Astrocyte (in vitro differentiated cells and primary cell): Measurements from ENCODE around the gene SLC7A5. TPM values are rescaled to one million over a fixed set of nuclear protein-coding genes. Genes with fewer than 3 reads are reported as not detected.

Experiments
- DNase-seq: peaks from one replicate; pipeline ENCODE4 v3.0.0-alpha.2; 2010; ENCODE audit warnings: low read depth
- FAIRE-seq: peaks from 2 replicates; lab custom pipeline; 2011; peaks lifted over from hg19 to GRCh38; lab: Jason Lieb, UNC
- H2AFZ ChIP-seq: 2 replicates; pipeline ENCODE4 v1.6.0; 2012; ENCODE audit warnings: low read depth, low read length, inconsistent platforms
- H3K27ac ChIP-seq: 2 replicates; pipeline ENCODE4 v1.5.1; 2011; ENCODE audit warnings: low read depth, low read length, inconsistent platforms
- H3K27me3 ChIP-seq: 2 replicates; pipeline ENCODE4 v1.6.0; 2011; ENCODE audit warnings: low read length, inconsistent platforms; ENCODE audit not compliant: insufficient read depth
- H3K36me3 ChIP-seq: 2 replicates; pipeline ENCODE4 v1.5.1; 2011; ENCODE audit warnings: low read length, inconsistent platforms; ENCODE audit not compliant: insufficient read depth
- H3K4me1 ChIP-seq: 2 replicates; pipeline ENCODE4 v1.5.1; 2011; ENCODE audit warnings: low read length, inconsistent platforms; ENCODE audit not compliant: insufficient read depth
- H3K4me2 ChIP-seq: 2 replicates; pipeline ENCODE4 v1.6.0; 2012; ENCODE audit warnings: low read length, inconsistent platforms
- H3K4me3 ChIP-seq: 2 replicates; pipeline ENCODE4 v1.5.1; 2011; ENCODE audit warnings: low read depth, mild to moderate bottlenecking, low read length, inconsistent platforms; ENCODE audit not compliant: insufficient read depth
- H3K79me2 ChIP-seq: 2 replicates; pipeline ENCODE4 v1.6.0; 2012; ENCODE audit warnings: mild to moderate bottlenecking, low read length, inconsistent platforms; ENCODE audit not compliant: insufficient read depth
- H3K9ac ChIP-seq: 2 replicates; pipeline ENCODE4 v1.6.0; 2012; ENCODE audit warnings: mild to moderate bottlenecking, low read length, inconsistent platforms
- H3K9me3 ChIP-seq: 2 replicates; pipeline ENCODE4 v1.5.1; 2012; ENCODE audit warnings: low read depth, mild to moderate bottlenecking, low read length, inconsistent platforms; ENCODE audit not compliant: insufficient read depth
- H4K20me1 ChIP-seq: 2 replicates; pipeline ENCODE4 v1.6.0; 2012; ENCODE audit warnings: low read length, inconsistent platforms; ENCODE audit not compliant: insufficient read depth
- H3K27ac Mint-ChIP-seq: one replicate; pipeline ENCODE4 v1.8.0; 2021; ENCODE audit warnings: mild to moderate bottlenecking, mixed read lengths; ENCODE audit not compliant: unreplicated experiment
- H3K27me3 Mint-ChIP-seq: one replicate; pipeline ENCODE4 v1.8.0; 2021; ENCODE audit warnings: low read depth, mixed read lengths; ENCODE audit not compliant: unreplicated experiment
- H3K36me3 Mint-ChIP-seq: one replicate; pipeline ENCODE4 v1.8.0; 2021; ENCODE audit warnings: low read depth, mixed read lengths; ENCODE audit not compliant: unreplicated experiment
- H3K4me1 Mint-ChIP-seq: one replicate; pipeline ENCODE4 v1.8.0; 2021; ENCODE audit warnings: low read depth, mixed read lengths; ENCODE audit not compliant: unreplicated experiment
- H3K4me3 Mint-ChIP-seq: one replicate; pipeline ENCODE4 v1.8.0; 2021; ENCODE audit warnings: mild to moderate bottlenecking, moderate library complexity, mixed read lengths; ENCODE audit not compliant: unreplicated experiment
- H3K9me3 Mint-ChIP-seq: one replicate; pipeline ENCODE4 v1.8.0; 2021; ENCODE audit warnings: mild to moderate bottlenecking, mixed read lengths; ENCODE audit not compliant: unreplicated experiment
- CTCF ChIP-seq: IDR thresholded peaks from 2 replicates; pipeline ENCODE4 v1.5.1; 2011; ENCODE audit warnings: low read depth, mild to moderate bottlenecking, inconsistent platforms, low read length, moderate library complexity; ENCODE audit not compliant: insufficient read depth
- EZH2 ChIP-seq: IDR thresholded peaks from 2 replicates; pipeline ENCODE4 v1.6.1; 2012; ENCODE audit warnings: mild to moderate bottlenecking, low read length, inconsistent platforms; ENCODE audit not compliant: insufficient read depth
- total RNA-seq: library from RNA; stranded (reverse); gene quantifications from 2 replicates; pipeline ENCODE4 v1.2.1, GENCODE V29; 2021

The SLC7A5 gene
- total RNA-seq, 1 donor from 2014 or later = 815 TPM

- TF ChIP-seq CTCF (no peak), EZH2 (no peak)
- peaks cover under 1% of the 10 kb centered on the region for H3K4me1 ChIP-seq
- DNase-seq = no peak
- FAIRE-seq = no peak
- no peak overlapping the region for H3K27ac ChIP-seq
- no peaks in the 10 kb centered on the region for H3K27me3 Mint-ChIP-seq
- no peak overlapping the region for H3K9ac ChIP-seq
- no peaks in the 10 kb centered on the region for H4K20me1 ChIP-seq
- no peaks in the 10 kb centered on the region for H3K36me3 Mint-ChIP-seq
- no peak overlapping the region for H3K4me2 ChIP-seq
- H3K27ac Mint-ChIP-seq = no peak overlapping the region
- no peaks in the 10 kb centered on the region for H3K27me3 ChIP-seq
- H3K4me3 ChIP-seq = no peak overlapping the region
- H3K9me3 ChIP-seq = no peaks in the 10 kb centered on the region
- no peak overlapping the region for H2AFZ ChIP-seq
- no peaks in the 10 kb centered on the region for H3K79me2 ChIP-seq
- H3K4me1 Mint-ChIP-seq = peaks cover 4% of the 10 kb centered on the region
- peaks cover 6% of the 10 kb centered on the region for H3K9me3 Mint-ChIP-seq
- no peak overlapping the region for H3K4me3 Mint-ChIP-seq
- H3K36me3 ChIP-seq = no peaks in the 10 kb centered on the region
These were observed 74.0 kb downstream of the SLC7A5 start for GRCh38 chr16:87795336-87795735.

- no peaks in the 10 kb centered on the region for H3K9me3 ChIP-seq
- no peaks in the 10 kb centered on the region for H3K27me3 ChIP-seq
- H3K79me2 ChIP-seq = no peaks in the 10 kb centered on the region
- Mint-ChIP-seq H3K4me3 (no peak overlapping the region), H3K27me3 (no peaks in the 10 kb centered on the region), H3K4me1 (peaks cover 4% of the 10 kb centered on the region), H3K36me3 (no peaks in the 10 kb centered on the region), H3K9me3 (peaks cover 3% of the 10 kb centered on the region), H3K27ac (no peak overlapping the region)
- H3K27ac ChIP-seq = no peak overlapping the region
- H2AFZ ChIP-seq = no peak overlapping the region
- FAIRE-seq (no peak), DNase-seq (no peak)
- H3K9ac ChIP-seq = no peak overlapping the region
- peaks cover 7% of the 10 kb centered on the region for H3K4me1 ChIP-seq
- H4K20me1 ChIP-seq = no peaks in the 10 kb centered on the region
- no peak overlapping the region for H3K4me2 ChIP-seq
- TF ChIP-seq EZH2 = no peak
- TF ChIP-seq CTCF = no peak
- H3K36me3 ChIP-seq = no peaks in the 10 kb centered on the region
- H3K4me3 ChIP-seq = no peak overlapping the region
These were observed 74.7 kb downstream of the SLC7A5 start for GRCh38 chr16:87794485-87795078.

- no peak overlapping the region for H2AFZ ChIP-seq
- no peak for TF ChIP-seq CTCF
- TF ChIP-seq EZH2 = no peak
- H3K9me3 ChIP-seq = no peaks in the 10 kb centered on the region
- H3K4me1 ChIP-seq = peaks cover 7% of the 10 kb centered on the region
- H3K27ac ChIP-seq = no peak overlapping the region
- H3K27me3 ChIP-seq = no peaks in the 10 kb centered on the region
- DNase-seq = no peak
- no peak overlapping the region for H3K4me2 ChIP-seq
- Mint-ChIP-seq H3K27ac (no peak overlapping the region), H3K36me3 (no peaks in the 10 kb centered on the region), H3K4me3 (no peak overlapping the region), H3K9me3 (no peaks in the 10 kb centered on the region), H3K4me1 (peaks cover 4% of the 10 kb centered on the region), H3K27me3 (no peaks in the 10 kb centered on the region)
- no peaks in the 10 kb centered on the region for H4K20me1 ChIP-seq
- H3K36me3 ChIP-seq = no peaks in the 10 kb centered on the region
- no peak overlapping the region for H3K4me3 ChIP-seq
- no peaks in the 10 kb centered on the region for H3K79me2 ChIP-seq
- no peak for FAIRE-seq
- H3K9ac ChIP-seq = no peak overlapping the region
These were observed 77.1 kb downstream of the SLC7A5 start for GRCh38 chr16:87792205-87792565.
